Activated CD4-positive, alpha-beta T cell treated with anti-CD3 and anti-CD28 coated beads, Interleukin-2, amount 10 ng/mL, durations not matched to agents 7 days and 5 days (primary cell): ENCODE data around the gene CECR2. TPM values are rescaled to one million over a fixed set of nuclear protein-coding genes. Genes with fewer than 3 reads are reported as not detected.

Experiments used
- CTCF ChIA-PET: fragments of 350-600 bp; sonication (Branson Sonifier 250); formaldehyde crosslinking; loops from one replicate; lab custom pipeline; 2021; ENCODE audit warnings: antibody characterized with exemption; lab: Charles Lee
- POLR2A ChIA-PET: fragments of 350-600 bp; sonication (Branson Sonifier 250); formaldehyde crosslinking; loops from one replicate; lab custom pipeline; 2021; ENCODE audit warnings: antibody characterized with exemption; lab: Charles Lee
- DNase-seq: peaks from one replicate; pipeline ENCODE4 v3.0.0-alpha.2; 2020
- H3K27ac Mint-ChIP-seq: one replicate; pipeline ENCODE4 v1.8.0; 2021; ENCODE audit warnings: mild to moderate bottlenecking, moderate library complexity, mixed read lengths
- H3K27me3 Mint-ChIP-seq: one replicate; pipeline ENCODE4 v1.8.0; 2021; ENCODE audit warnings: mixed read lengths
- H3K36me3 Mint-ChIP-seq: one replicate; pipeline ENCODE4 v1.8.0; 2021; ENCODE audit warnings: low read depth, mixed read lengths
- H3K4me1 Mint-ChIP-seq: one replicate; pipeline ENCODE4 v1.8.0; 2021; ENCODE audit warnings: mixed read lengths
- H3K4me3 Mint-ChIP-seq: one replicate; pipeline ENCODE4 v1.8.0; 2021; ENCODE audit warnings: mild to moderate bottlenecking, moderate library complexity, mixed read lengths
- H3K9me3 Mint-ChIP-seq: one replicate; pipeline ENCODE4 v1.8.0; 2021; ENCODE audit warnings: mixed read lengths
- total RNA-seq, 2 experiments: library from RNA; stranded (reverse); gene quantifications; one replicate each; pipeline ENCODE4 v1.2.3, GENCODE V29; 2021

The CECR2 gene
- total RNA-seq, 2 experiments from 2014 or later = 0.15 TPM; not detected in 1

GRCh38 chr22:17384612-17385330 lies 15.5 kb downstream of the CECR2 start:
- Mint-ChIP-seq H3K27me3 (no peaks in the 10 kb centered on the region), H3K9me3 (no peaks in the 10 kb centered on the region), H3K4me3 (no peak overlapping the region), H3K36me3 (no peaks in the 10 kb centered on the region), H3K27ac (no peak overlapping the region), H3K4me1 (peaks cover 4% of the 10 kb centered on the region)
- POLR2A ChIA-PET = no interaction called here
- CTCF ChIA-PET = interaction anchor here (0.8 kb wide), 1 partner anchor 213 kb away, joined by 3 read pairs; no protein-coding TSS in a partner anchor
- DNase-seq = no peak

GRCh38 chr22:17387356-17387755 lies 18.1 kb downstream of the CECR2 start:
- Mint-ChIP-seq H3K4me3 (no peak overlapping the region), H3K4me1 (no peaks in the 10 kb centered on the region), H3K27ac (no peak overlapping the region), H3K36me3 (no peaks in the 10 kb centered on the region), H3K27me3 (no peaks in the 10 kb centered on the region), H3K9me3 (no peaks in the 10 kb centered on the region)
- ChIA-PET CTCF (interaction anchor here (0.6 to 1.5 kb wide), 3 partner anchors 11 to 215 kb away, joined by 3 to 5 read pairs (median 3); no protein-coding TSS in a partner anchor), POLR2A (no interaction called here)
- DNase-seq = no peak

GRCh38 chr22:17388235-17388634 lies 19.0 kb downstream of the CECR2 start:
- ChIA-PET CTCF (interaction anchor here (1.5 kb wide), 1 partner anchor 216 kb away, joined by 5 read pairs; no protein-coding TSS in a partner anchor), POLR2A (interaction anchor here (0.7 kb wide), 1 partner anchor 48 kb away, joined by 4 read pairs; no protein-coding TSS in a partner anchor)
- Mint-ChIP-seq H3K36me3 (no peaks in the 10 kb centered on the region), H3K9me3 (no peaks in the 10 kb centered on the region), H3K27me3 (no peaks in the 10 kb centered on the region), H3K4me3 (no peak overlapping the region), H3K27ac (no peak overlapping the region), H3K4me1 (no peaks in the 10 kb centered on the region)
- no peak for DNase-seq

- ChIA-PET CTCF (interaction anchor here (1.5 kb wide), 1 partner anchor 219 kb away, joined by 4 read pairs; no protein-coding TSS in a partner anchor), POLR2A (no interaction called here)
- no peaks in the 10 kb centered on the region for H3K36me3 Mint-ChIP-seq
- H3K27ac Mint-ChIP-seq = no peak overlapping the region
- no peaks in the 10 kb centered on the region for H3K9me3 Mint-ChIP-seq
- DNase-seq = no peak
- no peak overlapping the region for H3K4me3 Mint-ChIP-seq
- H3K27me3 Mint-ChIP-seq = peaks cover 3% of the 10 kb centered on the region
- H3K4me1 Mint-ChIP-seq = no peaks in the 10 kb centered on the region
These were observed 20.8 kb downstream of the CECR2 start for GRCh38 chr22:17390087-17390486.

GRCh38 chr22:17396516-17396915 lies 27.3 kb downstream of the CECR2 start:
- DNase-seq = no peak
- no peak overlapping the region for H3K4me3 Mint-ChIP-seq
- H3K36me3 Mint-ChIP-seq = no peaks in the 10 kb centered on the region
- ChIA-PET CTCF (no interaction called here), POLR2A (no interaction called here)
- no peaks in the 10 kb centered on the region for H3K4me1 Mint-ChIP-seq
- H3K27me3 Mint-ChIP-seq = peaks cover 7% of the 10 kb centered on the region
- H3K27ac Mint-ChIP-seq = no peak overlapping the region
- H3K9me3 Mint-ChIP-seq = no peaks in the 10 kb centered on the region

- Mint-ChIP-seq H3K9me3 (no peaks in the 10 kb centered on the region), H3K27ac (no peak overlapping the region), H3K4me3 (no peak overlapping the region)
These were observed 28.7 kb downstream of the CECR2 start for GRCh38 chr22:17397756-17398547.

GRCh38 chr22:17400305-17400704 lies 31.0 kb downstream of the CECR2 start:
- Mint-ChIP-seq H3K36me3 (no peaks in the 10 kb centered on the region), H3K9me3 (no peaks in the 10 kb centered on the region), H3K27ac (no peak overlapping the region), H3K27me3 (peaks cover 3% of the 10 kb centered on the region), H3K4me3 (no peak overlapping the region), H3K4me1 (no peaks in the 10 kb centered on the region)
- ChIA-PET CTCF (no interaction called here), POLR2A (no interaction called here)
- DNase-seq = no peak

More at GRCh38 chr22:17397756-17398547, 28.7 kb downstream of the CECR2 start:
- no peak for DNase-seq
- CTCF ChIA-PET = interaction anchor here (1.2 kb wide), 1 partner anchor 27 kb away, joined by 3 read pairs; no protein-coding TSS in a partner anchor
- POLR2A ChIA-PET = no interaction called here
- H3K36me3 Mint-ChIP-seq = no peaks in the 10 kb centered on the region
- H3K27me3 Mint-ChIP-seq = peaks cover 7% of the 10 kb centered on the region
- H3K4me1 Mint-ChIP-seq = no peaks in the 10 kb centered on the region

- H3K4me3 Mint-ChIP-seq = no peak overlapping the region
- CTCF ChIA-PET = no interaction called here
- H3K4me1 Mint-ChIP-seq = no peaks in the 10 kb centered on the region
- no peaks in the 10 kb centered on the region for H3K9me3 Mint-ChIP-seq
- H3K36me3 Mint-ChIP-seq = no peaks in the 10 kb centered on the region
- POLR2A ChIA-PET = no interaction called here
- no peak overlapping the region for H3K27ac Mint-ChIP-seq
- peaks cover 3% of the 10 kb centered on the region for H3K27me3 Mint-ChIP-seq
- DNase-seq = no peak
These were observed 32.5 kb downstream of the CECR2 start for GRCh38 chr22:17401728-17402127.

- Mint-ChIP-seq H3K9me3 (no peaks in the 10 kb centered on the region), H3K27me3 (peaks cover 3% of the 10 kb centered on the region), H3K27ac (no peak overlapping the region), H3K4me3 (no peak overlapping the region), H3K36me3 (no peaks in the 10 kb centered on the region), H3K4me1 (no peaks in the 10 kb centered on the region)
- DNase-seq = no peak
- ChIA-PET CTCF (no interaction called here), POLR2A (no interaction called here)
These were observed 33.0 kb downstream of the CECR2 start for GRCh38 chr22:17402293-17402692.

- no peak overlapping the region for H3K27ac Mint-ChIP-seq
- peaks cover 3% of the 10 kb centered on the region for H3K27me3 Mint-ChIP-seq
- ChIA-PET POLR2A (no interaction called here), CTCF (no interaction called here)
- H3K36me3 Mint-ChIP-seq = no peaks in the 10 kb centered on the region
- no peak overlapping the region for H3K4me3 Mint-ChIP-seq
- H3K9me3 Mint-ChIP-seq = no peaks in the 10 kb centered on the region
- DNase-seq = no peak
- H3K4me1 Mint-ChIP-seq = no peaks in the 10 kb centered on the region
These were observed 34.6 kb downstream of the CECR2 start for GRCh38 chr22:17403906-17404305.

GRCh38 chr22:17407643-17408042 lies 38.4 kb downstream of the CECR2 start:
- Mint-ChIP-seq H3K36me3 (no peaks in the 10 kb centered on the region), H3K9me3 (no peaks in the 10 kb centered on the region), H3K27ac (no peak overlapping the region), H3K27me3 (no peaks in the 10 kb centered on the region), H3K4me3 (no peak overlapping the region), H3K4me1 (no peaks in the 10 kb centered on the region)
- POLR2A ChIA-PET = no interaction called here
- CTCF ChIA-PET = no interaction called here
- no peak for DNase-seq

GRCh38 chr22:17410576-17410975 lies 41.3 kb downstream of the CECR2 start:
- CTCF ChIA-PET = no interaction called here
- H3K36me3 Mint-ChIP-seq = no peaks in the 10 kb centered on the region
- no peak overlapping the region for H3K27ac Mint-ChIP-seq

GRCh38 chr22:17411213-17411612 lies 42.0 kb downstream of the CECR2 start:
- no peaks in the 10 kb centered on the region for H3K36me3 Mint-ChIP-seq
- no peak for DNase-seq
- H3K27me3 Mint-ChIP-seq = no peaks in the 10 kb centered on the region
- no peak overlapping the region for H3K4me3 Mint-ChIP-seq
- no peak overlapping the region for H3K27ac Mint-ChIP-seq
- ChIA-PET CTCF (no interaction called here), POLR2A (no interaction called here)
- H3K9me3 Mint-ChIP-seq = no peaks in the 10 kb centered on the region
- no peaks in the 10 kb centered on the region for H3K4me1 Mint-ChIP-seq

More at GRCh38 chr22:17410576-17410975, 41.3 kb downstream of the CECR2 start:
- no peaks in the 10 kb centered on the region for H3K4me1 Mint-ChIP-seq
- POLR2A ChIA-PET = no interaction called here
- H3K27me3 Mint-ChIP-seq = no peaks in the 10 kb centered on the region
- no peaks in the 10 kb centered on the region for H3K9me3 Mint-ChIP-seq
- DNase-seq = no peak
- no peak overlapping the region for H3K4me3 Mint-ChIP-seq
